Measurements from ENCODE around the gene ARFGAP2. TPM values are rescaled to one million over a fixed set of nuclear protein-coding genes. Genes with fewer than 3 reads are reported as not detected.
"Not testable (repeated sequence)": the region's sequence is repeated elsewhere in the genome, so short reads cannot be mapped to it uniquely, and the experiment has no call there.

ARFGAP2 gene
- total and polyA plus RNA-seq, 2 donors (not counting 3 experiments of a cell fraction or from before 2014, with no cell fraction given): 78.9 to 108 TPM

- no TSS peak for BruUV-seq (replicated peaks)
- no peak overlapping the region for H3K4me2 ChIP-seq (ENCODE audit: insufficient read depth, low read length)
- no peaks in the 10 kb centered on the region for H3K79me2 ChIP-seq (ENCODE audit: control insufficient read depth, insufficient read depth, low read length)
- no peak overlapping the region for H3K27ac ChIP-seq (ENCODE audit: insufficient read depth, low read depth, low read length)
- intact Hi-C loops (cut with micrococcal nuclease) (no loop called here), dilution Hi-C loops (cut with MboI; ENCODE audit: extremely low pct_ligation_motif_present, low sequenced_read_pairs) (no loop called here)
- no peaks in the 10 kb centered on the region for H3K9me1 ChIP-seq (replicated peaks; ENCODE audit: control insufficient read depth, extremely low read depth, insufficient read depth, low read length)
- POLR2A ChIA-PET: no interaction called here
- H3K4me1 ChIP-seq (ENCODE audit: control insufficient read depth, extremely low read depth, insufficient read depth, low read length): peaks cover 3% of the 10 kb centered on the region
- no peaks in the 10 kb centered on the region for H4K20me1 ChIP-seq (replicated peaks; ENCODE audit: control insufficient read depth, extremely low read depth, insufficient read depth, low read length)
- no peaks in the 10 kb centered on the region for H3K36me3 ChIP-seq (ENCODE audit: control insufficient read depth in 2 of 2, extremely low read depth in 1 of 2, insufficient read depth in 2 of 2, low read length in 2 of 2)
- no peak overlapping the region for H2AFZ ChIP-seq (ENCODE audit: low read depth, low read length)
- TF ChIP-seq MAX (IDR thresholded peaks at IDR 0.05; ENCODE audit: insufficient read depth, insufficient read length) (no peak), FOS (IDR thresholded peaks at IDR 0.05; ENCODE audit: borderline replicate concordance, insufficient read depth, low read length) (no peak), CTCF (IDR thresholded peaks at IDR 0.05; ENCODE audit: extremely low read depth in 1 of 2, insufficient read depth in 1 of 2, low read depth in 1 of 2, low read length in 2 of 2) (no peak), GATA2 (IDR thresholded peaks at IDR 0.05; ENCODE audit: insufficient read depth, insufficient read length, low read depth, low read length) (no peak), POLR2AphosphoS5 (IDR thresholded peaks at IDR 0.05; ENCODE audit: insufficient read depth, low read depth, low read length) (no peak), POLR2A (IDR thresholded peaks at IDR 0.05; ENCODE audit: low read depth, low read length) (no peak)
- CTCF ChIA-PET: no interaction called here
- peaks cover 0 to 3% of the 10 kb centered on the region in 2 experiments for H3K27me3 ChIP-seq (ENCODE audit: control insufficient read depth in 2 of 2, insufficient read depth in 2 of 2, low read length in 2 of 2)
- H3K9me3 ChIP-seq (replicated peaks; ENCODE audit: control insufficient read depth, insufficient read depth, low read length): no peaks in the 10 kb centered on the region
- FAIRE-seq (no peak), DNase-seq (ENCODE audit: low read depth, low spot score) (no peak)
- H3K9ac ChIP-seq (replicated peaks; ENCODE audit: extremely low read depth, insufficient read depth, low read length): no peak overlapping the region
- H3K4me3 ChIP-seq (replicated peaks in 1 of 3; ENCODE audit: insufficient read depth in 1 of 3, low read depth in 1 of 3, low read length in 3 of 3): no peak overlapping the region
Measured at GRCh38 chr11:47192111-47192510, 15.4 kb upstream of the ARFGAP2 start.

DNA sequence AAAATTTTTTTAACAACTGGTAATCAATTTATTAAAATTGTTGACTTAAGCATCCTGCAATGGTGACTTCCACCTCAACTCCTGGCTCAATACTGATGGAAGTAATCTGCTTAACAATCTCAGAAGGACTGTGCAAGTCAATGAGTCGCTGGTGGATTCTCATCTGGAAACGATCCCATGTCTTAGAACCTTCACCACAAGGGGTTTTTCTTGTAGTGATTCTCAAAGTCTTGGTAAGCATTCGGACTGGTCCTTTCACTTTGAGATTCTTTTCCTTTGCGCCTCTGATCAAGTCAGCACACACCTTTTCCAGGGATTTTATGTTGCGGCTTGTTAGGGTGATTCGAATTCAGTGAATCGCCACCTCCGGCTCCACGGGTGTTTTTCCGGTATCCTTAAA, 14.5 kb upstream of the ARFGAP2 start:
- peak; percentile 15 for FAIRE-seq
- H3K79me2 ChIP-seq (ENCODE audit: control insufficient read depth, insufficient read depth, low read length); CTCF ChIA-PET; H4K20me1 ChIP-seq (replicated peaks; ENCODE audit: control insufficient read depth, extremely low read depth, insufficient read depth, low read length); H3K9me1 ChIP-seq (replicated peaks; ENCODE audit: control insufficient read depth, extremely low read depth, insufficient read depth, low read length); H3K27me3 ChIP-seq (ENCODE audit: control insufficient read depth in 2 of 2, insufficient read depth in 2 of 2, low read length in 2 of 2); H3K9me3 ChIP-seq (replicated peaks; ENCODE audit: control insufficient read depth, insufficient read depth, low read length); H3K27ac ChIP-seq (ENCODE audit: insufficient read depth, low read depth, low read length); H3K4me3 ChIP-seq (replicated peaks in 1 of 3; ENCODE audit: insufficient read depth in 1 of 3, low read depth in 1 of 3, low read length in 3 of 3); DNase-seq (ENCODE audit: low read depth, low spot score); H3K36me3 ChIP-seq (ENCODE audit: control insufficient read depth in 2 of 2, extremely low read depth in 1 of 2, insufficient read depth in 2 of 2, low read length in 2 of 2); intact Hi-C loops (cut with micrococcal nuclease); H2AFZ ChIP-seq (ENCODE audit: low read depth, low read length); H3K4me2 ChIP-seq (ENCODE audit: insufficient read depth, low read length); dilution Hi-C loops (cut with MboI; ENCODE audit: extremely low pct_ligation_motif_present, low sequenced_read_pairs); POLR2A ChIA-PET; H3K9ac ChIP-seq (replicated peaks; ENCODE audit: extremely low read depth, insufficient read depth, low read length); BruUV-seq (replicated peaks): not testable (repeated sequence)
- H3K4me1 ChIP-seq (ENCODE audit: control insufficient read depth, extremely low read depth, insufficient read depth, low read length): peaks cover 10% of the 10 kb centered on the region
